DND-41 (cell line): ENCODE measurements around the gene NBAS.

Experiments used
- ATAC-seq: fragments of 200-7000 bp; cut with Tn5 transposase; 3 replicates; pipeline ENCODE4 v1.9.1; 2021; ENCODE audit warnings: low read depth; ENCODE audit not compliant: insufficient read depth
- DNase-seq: peaks from one replicate; pipeline ENCODE4 v3.0.0-alpha.2; 2020
- H2AFZ ChIP-seq: 2 replicates; pipeline ENCODE4 v1.6.0; 2012; ENCODE audit warnings: low read depth, low read length
- H3K27ac ChIP-seq: 2 replicates; pipeline ENCODE4 v1.5.1; 2012; ENCODE audit warnings: low read length, inconsistent platforms
- H3K27me3 ChIP-seq: fragments of 200-600 bp; sonication (generic); 2 replicates; pipeline ENCODE4 v1.6.0; 2012; ENCODE audit warnings: low read length, mild to moderate bottlenecking, inconsistent platforms; ENCODE audit not compliant: insufficient read depth, poor library complexity
- H3K36me3 ChIP-seq: 2 replicates; pipeline ENCODE4 v1.5.1; 2012; ENCODE audit warnings: low read length, inconsistent platforms; ENCODE audit not compliant: insufficient read depth
- H3K4me1 ChIP-seq: 2 replicates; pipeline ENCODE4 v1.5.1; 2012; ENCODE audit warnings: mild to moderate bottlenecking, low read length; ENCODE audit not compliant: insufficient read depth
- H3K4me2 ChIP-seq: 2 replicates; pipeline ENCODE4 v1.6.0; 2012; ENCODE audit warnings: mild to moderate bottlenecking, moderate library complexity, low read length, inconsistent platforms; ENCODE audit not compliant: insufficient read depth
- H3K4me3 ChIP-seq, 2 experiments: fragments of 200-600 bp in 1 of 2; shearing (Covaris generic) in 1 of 2; 2 replicates each; pipeline ENCODE4 v1.5.1; 2012 to 2016; ENCODE audit warnings: inconsistent platforms in 2 of 2, low read length in 2 of 2, mild to moderate bottlenecking in 2 of 2, low read depth in 1 of 2, moderate library complexity in 1 of 2
- H3K79me2 ChIP-seq: 2 replicates; pipeline ENCODE4 v1.6.0; 2012; ENCODE audit warnings: low read length, inconsistent platforms; ENCODE audit not compliant: insufficient read depth
- H3K9ac ChIP-seq: 2 replicates; pipeline ENCODE4 v1.6.0; 2012; ENCODE audit warnings: low read depth, mild to moderate bottlenecking, inconsistent platforms, low read length, moderate library complexity
- H3K9me3 ChIP-seq: 2 replicates; pipeline ENCODE4 v1.5.1; 2012; ENCODE audit warnings: low read length, moderate library complexity, mild to moderate bottlenecking, inconsistent platforms; ENCODE audit not compliant: insufficient read depth, severe bottlenecking
- H4K20me1 ChIP-seq: 2 replicates; pipeline ENCODE4 v1.6.0; 2012; ENCODE audit warnings: low read length; ENCODE audit not compliant: insufficient read depth
- CTCF ChIP-seq: IDR thresholded peaks from 2 replicates; pipeline ENCODE4 v1.5.1; 2012; ENCODE audit warnings: borderline replicate concordance, low read length, moderate library complexity, mild to moderate bottlenecking; ENCODE audit not compliant: poor library complexity, severe bottlenecking; ENCODE audit errors: extremely low read depth
- EZH2 ChIP-seq: IDR thresholded peaks from 3 replicates; pipeline ENCODE4 v1.6.1; 2012; ENCODE audit warnings: borderline replicate concordance, low read depth, mild to moderate bottlenecking, moderate library complexity, low read length, inconsistent platforms; ENCODE audit not compliant: severe bottlenecking

NBAS gene

GRCh38 chr2:15605721-15606120 lies 44.6 kb upstream of the NBAS start:
- Histone ChIP-seq H3K9me3 (no peaks in the 10 kb centered on the region), H3K9ac (no peak overlapping the region), H3K27me3 (no peaks in the 10 kb centered on the region), H2AFZ (no peak overlapping the region), H3K36me3 (peaks cover 99% of the 10 kb centered on the region), H3K27ac (no peak overlapping the region), H3K4me3 (no peak overlapping the region), H3K4me1 (no peaks in the 10 kb centered on the region), H3K4me2 (no peak overlapping the region), H4K20me1 (no peaks in the 10 kb centered on the region; the same call in 1 of the 2 replicates), H3K79me2 (no peaks in the 10 kb centered on the region)
- no peak for TF ChIP-seq EZH2
- TF ChIP-seq CTCF = no peak
- ATAC-seq (no peak), DNase-seq (no peak)

GRCh38 chr2:15603948-15604347 lies 42.8 kb upstream of the NBAS start:
- Histone ChIP-seq H3K4me3 (no peak overlapping the region), H3K4me1 (no peaks in the 10 kb centered on the region), H3K27me3 (no peaks in the 10 kb centered on the region), H3K36me3 (peaks cover 97% of the 10 kb centered on the region), H3K4me2 (no peak overlapping the region), H3K79me2 (no peaks in the 10 kb centered on the region), H3K27ac (no peak overlapping the region), H3K9ac (no peak overlapping the region), H2AFZ (no peak overlapping the region), H3K9me3 (no peaks in the 10 kb centered on the region), H4K20me1 (no peaks in the 10 kb centered on the region; the same call in 1 of the 2 replicates)
- TF ChIP-seq CTCF (no peak), EZH2 (no peak)
- DNase-seq (no peak), ATAC-seq (no peak)

GRCh38 chr2:15603044-15603765 lies 42.1 kb upstream of the NBAS start:
- Histone ChIP-seq H3K9me3 (no peaks in the 10 kb centered on the region), H3K9ac (no peak overlapping the region), H3K36me3 (peaks cover 97% of the 10 kb centered on the region), H3K27me3 (no peaks in the 10 kb centered on the region), H3K4me1 (no peaks in the 10 kb centered on the region), H4K20me1 (no peaks in the 10 kb centered on the region; the same call in 1 of the 2 replicates), H2AFZ (no peak overlapping the region), H3K4me3 (no peak overlapping the region), H3K4me2 (no peak overlapping the region), H3K79me2 (no peaks in the 10 kb centered on the region), H3K27ac (no peak overlapping the region)
- TF ChIP-seq CTCF = no peak
- TF ChIP-seq EZH2 = no peak
- ATAC-seq (no peak), DNase-seq (no peak)
